ENCODE results near the gene TCF4.

- TF ChIP-seq CTCF (IDR thresholded peaks at IDR 0.05 in 8 of 11, conservative IDR thresholded peaks at IDR 0.05 in 3 of 11) (no peak), POLR2A (IDR thresholded peaks at IDR 0.05) (no peak), POLR2AphosphoS5 (IDR thresholded peaks at IDR 0.05) (no peak)
These were observed 359.8 kb downstream of the TCF4 start for GRCh38 chr18:55228191-55228590.

All from spleen (tissue), 7 donors.